ENCODE measurements around the gene GGN. TPM values are rescaled to one million over a fixed set of nuclear protein-coding genes. Genes with fewer than 3 reads are reported as not detected.

The GGN gene
- total RNA-seq, 1 donor from 2014 or later = 3.3 TPM

GRCh38 chr19:38425222-38425809, 37.5 kb upstream of the GGN start:
- TF ChIP-seq CTCF (IDR thresholded peaks at IDR 0.05; ENCODE audit: unreplicated experiment) = no peak
- DNase-seq (ENCODE audit: low spot score, unreplicated experiment) = no peak
- Mint-ChIP-seq H3K4me3 (ENCODE audit: low read depth) (no peak overlapping the region), H3K27me3 (peaks cover 33% of the 10 kb centered on the region), H3K4me1 (ENCODE audit: low read depth) (no peaks in the 10 kb centered on the region), H3K36me3 (ENCODE audit: insufficient read depth) (no peaks in the 10 kb centered on the region), H3K27ac (no peak overlapping the region), H3K9me3 (ENCODE audit: low read depth) (no peaks in the 10 kb centered on the region)

DNA sequence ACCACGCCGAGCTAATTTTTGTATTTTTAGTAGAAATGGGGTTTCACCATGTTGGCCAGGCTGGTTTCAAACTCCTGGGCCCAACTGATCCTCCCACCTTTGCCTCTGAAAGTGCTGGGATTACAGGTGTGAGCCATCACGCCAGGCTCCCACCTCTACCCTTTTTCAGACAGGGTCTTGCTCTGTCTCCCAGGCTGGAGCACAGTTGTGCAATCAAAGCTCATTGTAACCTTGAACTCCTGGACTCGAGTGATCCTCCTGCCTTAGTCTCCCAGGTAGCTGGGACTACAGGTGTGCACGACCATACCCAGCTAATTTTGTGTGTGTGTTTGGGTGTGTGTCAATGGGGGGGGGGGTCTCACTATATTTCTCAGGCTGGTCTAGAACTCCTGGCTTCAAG, 36.4 kb upstream of the GGN start:
- no peak for DNase-seq (ENCODE audit: low spot score, unreplicated experiment)
- Mint-ChIP-seq H3K4me1 (ENCODE audit: low read depth) (no peaks in the 10 kb centered on the region), H3K4me3 (ENCODE audit: low read depth) (no peak overlapping the region), H3K27me3 (peaks cover 37% of the 10 kb centered on the region), H3K9me3 (ENCODE audit: low read depth) (no peaks in the 10 kb centered on the region), H3K36me3 (ENCODE audit: insufficient read depth) (no peaks in the 10 kb centered on the region), H3K27ac (no peak overlapping the region)
- TF ChIP-seq CTCF (IDR thresholded peaks at IDR 0.05; ENCODE audit: unreplicated experiment) = no peak

DNA sequence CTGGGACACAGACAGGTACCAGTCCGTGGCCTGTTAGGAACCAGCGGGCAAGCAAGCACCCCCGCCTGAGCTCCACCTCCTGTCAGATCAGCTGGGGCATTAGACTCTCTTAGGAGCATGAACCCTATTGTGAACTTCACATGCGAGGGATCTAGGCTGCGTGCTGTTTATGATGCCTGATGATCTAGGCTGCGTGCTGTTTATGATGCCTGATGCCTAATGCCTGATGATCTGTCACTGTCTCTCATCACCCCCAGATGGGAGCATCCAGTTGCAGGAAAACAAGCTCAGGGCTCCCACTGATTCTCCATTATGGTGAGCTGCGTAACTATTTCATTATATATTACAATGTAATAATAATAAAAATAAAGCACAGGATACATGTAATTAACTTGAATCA, 34.6 kb upstream of the GGN start:
- Mint-ChIP-seq H3K4me1 (ENCODE audit: low read depth) (peaks cover 4% of the 10 kb centered on the region), H3K9me3 (ENCODE audit: low read depth) (no peaks in the 10 kb centered on the region), H3K36me3 (ENCODE audit: insufficient read depth) (no peaks in the 10 kb centered on the region), H3K27ac (no peak overlapping the region), H3K4me3 (ENCODE audit: low read depth) (no peak overlapping the region), H3K27me3 (peaks cover 39% of the 10 kb centered on the region)
- no peak for DNase-seq (ENCODE audit: low spot score, unreplicated experiment)
- no peak for TF ChIP-seq CTCF (IDR thresholded peaks at IDR 0.05; ENCODE audit: unreplicated experiment)

- no peak for TF ChIP-seq CTCF (IDR thresholded peaks at IDR 0.05; ENCODE audit: unreplicated experiment)
- DNase-seq (ENCODE audit: low spot score, unreplicated experiment) = no peak
- H3K4me3 Mint-ChIP-seq (ENCODE audit: low read depth) = no peak overlapping the region
- H3K36me3 Mint-ChIP-seq (ENCODE audit: insufficient read depth) = no peaks in the 10 kb centered on the region
- no peaks in the 10 kb centered on the region for H3K9me3 Mint-ChIP-seq (ENCODE audit: low read depth)
- peaks cover 6% of the 10 kb centered on the region for H3K4me1 Mint-ChIP-seq (ENCODE audit: low read depth)
- no peak overlapping the region for H3K27ac Mint-ChIP-seq
- H3K27me3 Mint-ChIP-seq = peaks cover 44% of the 10 kb centered on the region
These were observed 34.0 kb upstream of the GGN start for GRCh38 chr19:38421856-38422255.

DNA sequence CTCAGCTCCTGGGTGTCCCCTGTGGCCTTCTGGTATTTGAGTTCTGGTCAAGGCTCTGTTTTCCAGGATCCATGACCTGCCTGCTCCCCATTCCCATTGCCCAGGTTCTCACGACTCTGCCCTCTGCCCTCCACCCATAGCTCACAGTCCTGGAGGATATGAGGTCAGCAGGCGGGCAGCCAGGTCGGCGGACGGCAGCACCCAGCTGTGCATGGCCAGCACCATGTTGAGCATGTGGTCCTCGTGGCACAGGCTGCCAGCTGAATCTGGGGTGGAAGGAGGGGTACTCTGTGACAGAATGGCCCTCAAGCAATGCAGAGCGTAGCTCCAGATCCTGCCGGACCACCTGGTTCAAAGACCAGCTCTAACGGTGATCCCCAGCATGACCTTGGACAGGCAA, 33.1 kb upstream of the GGN start:
- Mint-ChIP-seq H3K4me1 (ENCODE audit: low read depth) (peaks cover 6% of the 10 kb centered on the region), H3K36me3 (ENCODE audit: insufficient read depth) (no peaks in the 10 kb centered on the region), H3K27ac (no peak overlapping the region), H3K4me3 (ENCODE audit: low read depth) (no peak overlapping the region), H3K27me3 (peaks cover 44% of the 10 kb centered on the region), H3K9me3 (ENCODE audit: low read depth) (no peaks in the 10 kb centered on the region)
- no peak for TF ChIP-seq CTCF (IDR thresholded peaks at IDR 0.05; ENCODE audit: unreplicated experiment)
- no peak for DNase-seq (ENCODE audit: low spot score, unreplicated experiment)
